GM21529 (cell line): ENCODE measurements around the gene VRK2.
A peak's percentile ranks its signal among the peaks of the same experiment; 100 is the strongest.

Experiments used
- ATAC-seq: cut with Tn5 transposase; IDR thresholded peaks from one replicate; pipeline ENCODE4 v1.9.1; 2021; ENCODE audit not compliant: unreplicated experiment

Gene VRK2

GRCh38 chr2:58046585-58047372 is at the start of gene VRK2:
Gene VRK2, plus strand, starts transcription at chr2:58046806. Its CDS starts 2,026 bp downstream, at chr2:58048832.
- peak; percentile 82 for ATAC-seq

- peak; percentile 87 for ATAC-seq
Observed at GRCh38 chr2:58006256-58006951, 40.2 kb upstream of the VRK2 start.

- ATAC-seq: no peak
Observed at GRCh38 chr2:58006952-58007284, 39.7 kb upstream of the VRK2 start.

GRCh38 chr2:58010599-58010998 is 36.0 kb upstream of the VRK2 start:
- ATAC-seq: no peak

- ATAC-seq: peak; percentile 73
Observed at GRCh38 chr2:58019229-58019628, 27.4 kb upstream of the VRK2 start.

GRCh38 chr2:58025150-58025933 is 21.3 kb upstream of the VRK2 start:
- no peak for ATAC-seq

GRCh38 chr2:58027029-58027428 is 19.6 kb upstream of the VRK2 start:
- no peak for ATAC-seq

- no peak for ATAC-seq
Observed at GRCh38 chr2:58030771-58031170, 15.8 kb upstream of the VRK2 start.

- ATAC-seq: peak; percentile 75
Observed at GRCh38 chr2:58032016-58032763, 14.4 kb upstream of the VRK2 start.

GRCh38 chr2:58032764-58033080 is 13.9 kb upstream of the VRK2 start:
- ATAC-seq: peak; percentile 14

- no peak for ATAC-seq
Observed at GRCh38 chr2:58033530-58033929, 13.1 kb upstream of the VRK2 start.

GRCh38 chr2:58035352-58035751 is 11.3 kb upstream of the VRK2 start:
- peak; percentile 67 for ATAC-seq

- peak; percentile 83 for ATAC-seq
Observed at GRCh38 chr2:58039170-58039611, 7.4 kb upstream of the VRK2 start.

- no peak for ATAC-seq
Observed at GRCh38 chr2:58042486-58042970, 4.1 kb upstream of the VRK2 start.

- ATAC-seq: no peak
Observed at GRCh38 chr2:58044145-58044544, 2.5 kb upstream of the VRK2 start.

- ATAC-seq: no peak
Observed at GRCh38 chr2:58045580-58046334, 849 bp upstream of the VRK2 start.

- ATAC-seq: peak; percentile 16
Observed at GRCh38 chr2:58046335-58046584, 346 bp upstream of the VRK2 start.

- peak; percentile 42 for ATAC-seq
Observed at GRCh38 chr2:58047373-58047935, 848 bp downstream of the VRK2 start.

- ATAC-seq: no peak
Observed at GRCh38 chr2:58047961-58048360, 1.4 kb downstream of the VRK2 start.

- no peak for ATAC-seq
Observed at GRCh38 chr2:58051445-58051844, 4.8 kb downstream of the VRK2 start.
